Breast epithelium (tissue), 4 donors: ENCODE data around the gene IPCEF1. TPM values are rescaled to one million over a fixed set of nuclear protein-coding genes. Genes with fewer than 3 reads are reported as not detected.

Source experiments
- DNase-seq, 2 donors: peaks; one replicate each; pipeline ENCODE4 v3.0.0-alpha.2; 2019; ENCODE audit warnings: low spot score in 2 of 2
- H3K27ac ChIP-seq, 2 donors: fragments of 200-600 bp; sonication (generic) in 1 of 2; one replicate each; pipeline ENCODE4 v1.5.1; 2016 to 2019; ENCODE audit warnings: mild to moderate bottlenecking in 1 of 2
- H3K27me3 ChIP-seq, 2 donors: fragments of 200-600 bp; sonication (generic) in 1 of 2; one replicate each; pipeline versions ENCODE4 v1.5.1 to v1.6.0; 2017 to 2019; ENCODE audit warnings: control low read depth in 1 of 2, mild to moderate bottlenecking in 1 of 2
- H3K36me3 ChIP-seq: fragments of 200-600 bp; one replicate; pipeline ENCODE4 v1.5.1; 2019
- H3K4me1 ChIP-seq, 2 donors: fragments of 200-600 bp; sonication (generic); one replicate each; pipeline ENCODE4 v1.5.1; 2016 to 2019; ENCODE audit warnings: control low read depth in 1 of 2
- H3K4me3 ChIP-seq, 3 donors: fragments of 200-600 bp; sonication (generic); 1 replicate in 2 of 3; 2 replicates in 1 of 3; pipeline ENCODE4 v1.5.1; 2016 to 2019; ENCODE audit warnings: mild to moderate bottlenecking in 3 of 3, moderate library complexity in 2 of 3
- H3K9me3 ChIP-seq, 2 donors: fragments of 200-600 bp; sonication (generic) in 1 of 2; one replicate each; pipeline ENCODE4 v1.5.1; 2016 to 2019; ENCODE audit warnings: control low read depth in 1 of 2
- CTCF ChIP-seq, 3 donors: fragments of 450-650 bp; IDR thresholded peaks; one replicate each; pipeline ENCODE4 v1.5.1; 2016 to 2017; ENCODE audit warnings: antibody characterized with exemption in 3 of 3, mild to moderate bottlenecking in 3 of 3, moderate library complexity in 3 of 3
- POLR2A ChIP-seq: fragments of 450-650 bp; IDR thresholded peaks from one replicate; pipeline ENCODE4 v1.6.1; 2016; ENCODE audit warnings: antibody characterized with exemption, mild to moderate bottlenecking, moderate library complexity
- POLR2AphosphoS5 ChIP-seq, 3 donors: sonication (generic); formaldehyde crosslinking; IDR thresholded peaks; one replicate each; pipeline ENCODE4 v1.6.1; 2017; ENCODE audit warnings: antibody characterized with exemption in 3 of 3
- intact Hi-C: fragments of 100-400 bp; cut with DNase I; formaldehyde crosslinking; loops from one replicate; pipeline ENCODE4 v1.15.1; 2023; ENCODE audit warnings: low total_unique reads
- total RNA-seq, 3 donors: library from RNA; depleted of rRNA; stranded (reverse); fragments of >200 nt; gene quantifications; one replicate each; pipeline ENCODE4 v1.1.0, GENCODE V29; 2016

The IPCEF1 gene
- total RNA-seq, 3 donors from 2014 or later, result 3.7 to 6.7 (median 5.6) TPM

- no peak overlapping the region for H3K4me3 ChIP-seq
- no peaks in the 10 kb centered on the region for H3K27me3 ChIP-seq
- no peaks in the 10 kb centered on the region for H3K4me1 ChIP-seq
- no peak for DNase-seq
- H3K9me3 ChIP-seq, result peaks cover 0 to 3% of the 10 kb centered on the region in 2 donors
- intact Hi-C loops, result no loop called here
- H3K36me3 ChIP-seq, result no peaks in the 10 kb centered on the region
- H3K27ac ChIP-seq, result no peak overlapping the region
- TF ChIP-seq CTCF (IDR thresholded peaks at IDR 0.05) (peak in 1 of 3 donors; percentile 22), POLR2AphosphoS5 (IDR thresholded peaks at IDR 0.05) (no peak), POLR2A (no peak)
Measured at GRCh38 chr6:154370545-154370944, 13.9 kb upstream of the IPCEF1 start.

- no peak overlapping the region for H3K4me3 ChIP-seq
- no peak overlapping the region for H3K27ac ChIP-seq
- no peaks in the 10 kb centered on the region for H3K27me3 ChIP-seq
- intact Hi-C loops, result no loop called here
- DNase-seq, result no peak
- no peaks in the 10 kb centered on the region for H3K36me3 ChIP-seq
- TF ChIP-seq POLR2A, result no peak
- TF ChIP-seq POLR2AphosphoS5 (IDR thresholded peaks at IDR 0.05), result no peak
- no peak for TF ChIP-seq CTCF (IDR thresholded peaks at IDR 0.05)
- no peaks in the 10 kb centered on the region for H3K9me3 ChIP-seq
- no peaks in the 10 kb centered on the region for H3K4me1 ChIP-seq
Measured at GRCh38 chr6:154367839-154368695, 11.5 kb upstream of the IPCEF1 start.

GRCh38 chr6:154367336-154367735 is 10.7 kb upstream of the IPCEF1 start:
- no peak for DNase-seq
- intact Hi-C loops, result no loop called here
- Histone ChIP-seq H3K9me3 (no peaks in the 10 kb centered on the region), H3K4me1 (no peaks in the 10 kb centered on the region), H3K27ac (no peak overlapping the region), H3K27me3 (no peaks in the 10 kb centered on the region), H3K36me3 (no peaks in the 10 kb centered on the region), H3K4me3 (no peak overlapping the region)
- TF ChIP-seq POLR2A, result no peak
- TF ChIP-seq CTCF (IDR thresholded peaks at IDR 0.05), result no peak
- TF ChIP-seq POLR2AphosphoS5 (IDR thresholded peaks at IDR 0.05), result no peak

GRCh38 chr6:154363821-154364220 is 7.2 kb upstream of the IPCEF1 start:
- no peak overlapping the region for H3K4me3 ChIP-seq
- TF ChIP-seq POLR2A, result no peak
- TF ChIP-seq POLR2AphosphoS5 (IDR thresholded peaks at IDR 0.05), result no peak
- TF ChIP-seq CTCF (IDR thresholded peaks at IDR 0.05), result no peak

GRCh38 chr6:154361476-154361875 is 4.9 kb upstream of the IPCEF1 start:
- intact Hi-C loops, result no loop called here
- H3K27ac ChIP-seq, result no peak overlapping the region
- H3K4me1 ChIP-seq, result no peaks in the 10 kb centered on the region
- no peaks in the 10 kb centered on the region for H3K27me3 ChIP-seq
- no peaks in the 10 kb centered on the region for H3K9me3 ChIP-seq
- no peak overlapping the region for H3K4me3 ChIP-seq
- no peak for DNase-seq
- TF ChIP-seq POLR2A (no peak), POLR2AphosphoS5 (IDR thresholded peaks at IDR 0.05) (no peak), CTCF (IDR thresholded peaks at IDR 0.05) (no peak)
- no peaks in the 10 kb centered on the region for H3K36me3 ChIP-seq

More at GRCh38 chr6:154363821-154364220, 7.2 kb upstream of the IPCEF1 start:
- Histone ChIP-seq H3K27me3 (no peaks in the 10 kb centered on the region), H3K4me1 (no peaks in the 10 kb centered on the region), H3K36me3 (no peaks in the 10 kb centered on the region), H3K9me3 (no peaks in the 10 kb centered on the region), H3K27ac (no peak overlapping the region)
- no peak for DNase-seq
- intact Hi-C loops, result no loop called here
